HL-60 (cell line): ENCODE data around the gene SCMH1.
A peak's percentile ranks its signal among the peaks of the same experiment; 100 is the strongest.

ENCODE experiments used
- DNase-seq, 2 experiments: peaks; one replicate each; pipeline ENCODE4 v3.0.0-alpha.2; 2010 to 2020; ENCODE audit warnings: low read depth in 1 of 2, low spot score in 1 of 2
- H3K27ac ChIP-seq: fragments of 250-450 bp; sonication (Bioruptor Pico); replicated peaks from 2 replicates; pipeline ENCODE4 v1.5.1; 2020; ENCODE audit warnings: mild to moderate bottlenecking, moderate library complexity
- H3K27me3 ChIP-seq: fragments of 250-450 bp; sonication (Bioruptor Pico); 2 replicates; pipeline ENCODE4 v1.5.1; 2021; ENCODE audit warnings: mild to moderate bottlenecking, moderate library complexity; ENCODE audit not compliant: insufficient read depth, poor library complexity, severe bottlenecking
- H3K4me3 ChIP-seq: replicated peaks from 2 replicates; pipeline ENCODE4 v1.5.1; 2011; ENCODE audit warnings: mild to moderate bottlenecking, control low read depth, low read length; ENCODE audit not compliant: insufficient read depth
- GABPA ChIP-seq: IDR thresholded peaks from 2 replicates; pipeline ENCODE4 v1.6.1; 2012; ENCODE audit warnings: low read depth
- POLR2AphosphoS5 ChIP-seq: IDR thresholded peaks from 2 replicates; pipeline ENCODE4 v1.6.1; 2012; ENCODE audit warnings: low read depth
- SPI1 ChIP-seq: IDR thresholded peaks from 2 replicates; pipeline ENCODE4 v1.6.1; 2012; ENCODE audit warnings: low read depth, mild to moderate bottlenecking, borderline replicate concordance
- TF ChIP-seq, protein P1 (sequence below): IDR thresholded peaks from one replicate; pipeline ENCODE4 v1.5.1; 2011; ENCODE audit warnings: low read length, control low read depth, inconsistent platforms; ENCODE audit not compliant: insufficient read depth
- TF ChIP-seq, protein P2 (sequence below): IDR thresholded peaks from 2 replicates; pipeline ENCODE4 v1.6.1; 2012; ENCODE audit warnings: low read depth; ENCODE audit not compliant: insufficient replicate concordance

The SCMH1 gene

DNA sequence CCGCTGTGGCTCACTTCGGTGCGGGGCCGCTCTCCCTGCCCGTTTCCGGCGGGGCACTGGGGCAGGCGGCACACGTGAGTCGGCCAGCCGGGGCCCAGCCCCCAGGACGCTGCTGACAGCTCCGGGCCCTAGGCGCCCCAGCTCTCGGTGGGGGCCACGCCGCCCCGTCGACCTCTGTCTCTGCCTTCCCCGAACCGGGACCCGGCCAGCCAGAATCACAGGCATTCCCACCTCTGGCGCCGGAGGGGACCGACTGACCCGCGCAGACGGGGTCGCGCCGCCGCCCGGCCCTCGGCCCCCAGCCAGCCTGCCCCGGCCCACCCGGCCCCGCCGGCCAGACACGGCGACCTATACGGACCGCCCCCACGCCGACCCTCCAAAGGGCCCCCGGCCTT lies 755 bp downstream of the SCMH1 start:
- DNase-seq: peak in 1 of 2 experiments; percentile 69
- H3K27me3 ChIP-seq: no peaks in the 10 kb centered on the region
- TF ChIP-seq GABPA: peak; percentile 53
- TF ChIP-seq POLR2AphosphoS5: peak; percentile 7; the same call in 1 of the 2 replicates
- TF ChIP-seq, protein P1, sequence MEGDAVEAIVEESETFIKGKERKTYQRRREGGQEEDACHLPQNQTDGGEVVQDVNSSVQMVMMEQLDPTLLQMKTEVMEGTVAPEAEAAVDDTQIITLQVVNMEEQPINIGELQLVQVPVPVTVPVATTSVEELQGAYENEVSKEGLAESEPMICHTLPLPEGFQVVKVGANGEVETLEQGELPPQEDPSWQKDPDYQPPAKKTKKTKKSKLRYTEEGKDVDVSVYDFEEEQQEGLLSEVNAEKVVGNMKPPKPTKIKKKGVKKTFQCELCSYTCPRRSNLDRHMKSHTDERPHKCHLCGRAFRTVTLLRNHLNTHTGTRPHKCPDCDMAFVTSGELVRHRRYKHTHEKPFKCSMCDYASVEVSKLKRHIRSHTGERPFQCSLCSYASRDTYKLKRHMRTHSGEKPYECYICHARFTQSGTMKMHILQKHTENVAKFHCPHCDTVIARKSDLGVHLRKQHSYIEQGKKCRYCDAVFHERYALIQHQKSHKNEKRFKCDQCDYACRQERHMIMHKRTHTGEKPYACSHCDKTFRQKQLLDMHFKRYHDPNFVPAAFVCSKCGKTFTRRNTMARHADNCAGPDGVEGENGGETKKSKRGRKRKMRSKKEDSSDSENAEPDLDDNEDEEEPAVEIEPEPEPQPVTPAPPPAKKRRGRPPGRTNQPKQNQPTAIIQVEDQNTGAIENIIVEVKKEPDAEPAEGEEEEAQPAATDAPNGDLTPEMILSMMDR: no peak

DNA sequence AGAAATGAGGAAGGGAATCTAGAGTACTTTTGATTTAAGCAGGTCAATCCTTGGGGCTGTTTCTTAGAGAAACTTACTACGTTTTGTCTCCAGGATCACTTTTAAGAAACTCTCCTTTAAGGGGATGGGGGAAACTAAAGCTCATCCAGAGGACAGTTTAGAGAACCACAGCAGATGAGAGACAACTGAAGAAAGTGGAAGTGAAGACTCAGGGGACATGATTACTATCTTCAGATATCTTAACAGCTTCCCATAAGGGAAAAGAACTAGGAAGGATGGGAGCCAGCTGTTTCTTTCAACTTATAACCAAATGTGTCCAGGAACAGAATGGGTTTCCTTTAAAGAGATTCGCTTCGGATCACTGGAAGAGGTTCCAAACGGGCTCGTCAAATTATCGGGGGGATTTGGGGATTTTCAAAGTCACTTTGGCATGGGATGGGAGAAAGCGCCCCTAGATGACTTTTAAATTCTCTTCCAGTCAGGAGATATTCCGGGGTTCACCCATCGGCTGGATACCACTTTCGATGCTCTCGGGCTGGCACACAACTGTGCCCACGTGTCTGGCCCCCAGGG lies 1.2 kb downstream of the SCMH1 start:
- H3K4me3 ChIP-seq: peak overlapping the region; percentile 63
- peak; percentile 75 for TF ChIP-seq SPI1
- TF ChIP-seq POLR2AphosphoS5: 0 out of 2 replicates have a peak, but pooled peaks have one; percentile 57
- TF ChIP-seq, protein P2, sequence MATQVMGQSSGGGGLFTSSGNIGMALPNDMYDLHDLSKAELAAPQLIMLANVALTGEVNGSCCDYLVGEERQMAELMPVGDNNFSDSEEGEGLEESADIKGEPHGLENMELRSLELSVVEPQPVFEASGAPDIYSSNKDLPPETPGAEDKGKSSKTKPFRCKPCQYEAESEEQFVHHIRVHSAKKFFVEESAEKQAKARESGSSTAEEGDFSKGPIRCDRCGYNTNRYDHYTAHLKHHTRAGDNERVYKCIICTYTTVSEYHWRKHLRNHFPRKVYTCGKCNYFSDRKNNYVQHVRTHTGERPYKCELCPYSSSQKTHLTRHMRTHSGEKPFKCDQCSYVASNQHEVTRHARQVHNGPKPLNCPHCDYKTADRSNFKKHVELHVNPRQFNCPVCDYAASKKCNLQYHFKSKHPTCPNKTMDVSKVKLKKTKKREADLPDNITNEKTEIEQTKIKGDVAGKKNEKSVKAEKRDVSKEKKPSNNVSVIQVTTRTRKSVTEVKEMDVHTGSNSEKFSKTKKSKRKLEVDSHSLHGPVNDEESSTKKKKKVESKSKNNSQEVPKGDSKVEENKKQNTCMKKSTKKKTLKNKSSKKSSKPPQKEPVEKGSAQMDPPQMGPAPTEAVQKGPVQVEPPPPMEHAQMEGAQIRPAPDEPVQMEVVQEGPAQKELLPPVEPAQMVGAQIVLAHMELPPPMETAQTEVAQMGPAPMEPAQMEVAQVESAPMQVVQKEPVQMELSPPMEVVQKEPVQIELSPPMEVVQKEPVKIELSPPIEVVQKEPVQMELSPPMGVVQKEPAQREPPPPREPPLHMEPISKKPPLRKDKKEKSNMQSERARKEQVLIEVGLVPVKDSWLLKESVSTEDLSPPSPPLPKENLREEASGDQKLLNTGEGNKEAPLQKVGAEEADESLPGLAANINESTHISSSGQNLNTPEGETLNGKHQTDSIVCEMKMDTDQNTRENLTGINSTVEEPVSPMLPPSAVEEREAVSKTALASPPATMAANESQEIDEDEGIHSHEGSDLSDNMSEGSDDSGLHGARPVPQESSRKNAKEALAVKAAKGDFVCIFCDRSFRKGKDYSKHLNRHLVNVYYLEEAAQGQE: no peak
- TF ChIP-seq, protein P1: no peak
- TF ChIP-seq GABPA: no peak
- peak overlapping the region; percentile 76 for H3K27ac ChIP-seq
- peak in 1 of 2 experiments; percentile 40 for DNase-seq
- no peaks in the 10 kb centered on the region for H3K27me3 ChIP-seq

More for the DNA sequence above, 755 bp downstream of the SCMH1 start:
- Histone ChIP-seq H3K27ac (peak overlapping the region; percentile 76), H3K4me3 (peak overlapping the region; percentile 63)

DNA sequence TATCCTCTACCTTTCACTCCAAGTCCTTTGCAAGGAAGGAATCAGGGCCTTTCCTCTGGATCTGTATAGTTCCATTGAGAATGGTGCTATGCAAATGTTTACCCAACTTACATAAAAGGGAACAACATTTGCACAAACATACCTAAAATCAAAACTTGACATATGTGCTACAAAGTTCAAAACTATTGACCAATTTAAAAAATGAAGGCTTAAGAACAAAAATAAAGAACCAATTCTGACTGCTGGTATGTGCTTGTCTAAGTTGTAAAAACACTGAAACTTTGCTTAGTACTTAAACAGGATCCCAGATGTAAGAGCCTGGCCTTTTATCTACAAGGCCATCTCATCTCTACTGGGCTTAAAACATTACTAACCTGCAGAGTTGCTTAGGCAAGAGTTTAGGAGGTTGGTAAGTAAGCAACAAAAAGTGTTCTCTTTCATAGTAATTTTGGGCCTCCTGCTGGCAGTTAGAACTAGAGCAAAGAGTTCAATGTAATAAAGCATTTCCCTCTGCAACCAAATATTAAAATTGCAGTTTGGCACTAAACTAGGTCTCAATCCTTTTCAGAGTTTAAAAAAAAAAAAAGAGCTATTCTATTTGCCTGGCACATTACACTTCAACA lies 2.0 kb downstream of the SCMH1 start:
- DNase-seq: peak; percentile 30 to 40
- Histone ChIP-seq H3K27me3 (no peaks in the 10 kb centered on the region), H3K4me3 (no peak overlapping the region), H3K27ac (peak overlapping the region; percentile 76; the same call in 1 of the 2 replicates)
- TF ChIP-seq, protein P1: peak; percentile 11
- TF ChIP-seq POLR2AphosphoS5 (no peak), SPI1 (no peak), GABPA (no peak)
- TF ChIP-seq, protein P2: no peak
